HepG2 (cell line): Measurements from ENCODE around the gene SLC2A10. TPM values are rescaled to one million over a fixed set of nuclear protein-coding genes. Genes with fewer than 3 reads are reported as not detected.
A peak's percentile ranks its signal among the peaks of the same experiment; 100 is the strongest.

Experiments used
- ATAC-seq: fragments of 200-7000 bp; cut with Tn5 transposase; 3 replicates; pipeline ENCODE4 v1.9.1; 2020; ENCODE audit warnings: mild to moderate bottlenecking, moderate library complexity
- BruUV-seq: library from RNA; stranded (reverse); fragments of 400-500 nt; replicated peaks from 2 replicates; lab custom pipeline; 2021; lab: Mats Ljungman, UMichigan
- CTCF ChIA-PET: fragments of 300-600 bp; formaldehyde crosslinking; extraction: SDS; loops from one replicate; lab custom pipeline; 2021; ENCODE audit warnings: low total read pairs, inconsistent platforms, low intra/inter-chr PET ratio; lab: Yijun Ruan, JAX
- POLR2A ChIA-PET: fragments of 350-600 bp; sonication (Branson Sonifier 250); formaldehyde crosslinking; loops from one replicate; lab custom pipeline; 2020; ENCODE audit warnings: antibody characterized with exemption, inconsistent platforms; lab: Yijun Ruan, JAX
- DNase-seq: peaks from one replicate; pipeline ENCODE4 v3.0.0-alpha.2; 2015; ENCODE audit warnings: low spot score
- FAIRE-seq: peaks from 3 replicates; lab custom pipeline; 2011; peaks lifted over from hg19 to GRCh38; lab: Jason Lieb, UNC
- H2AFZ ChIP-seq: one replicate; pipeline ENCODE4 v1.6.1; 2011; ENCODE audit warnings: low read length, inconsistent platforms
- H3K27ac ChIP-seq: fragments of 300-600 bp; 3 replicates; pipeline ENCODE4 v1.8.0; 2011; ENCODE audit warnings: mixed run types, mild to moderate bottlenecking, mixed read lengths, low read length, inconsistent platforms; ENCODE audit not compliant: insufficient read depth; ENCODE audit errors: extremely low read length
- H3K27me3 ChIP-seq, 2 experiments: fragments of 200-600 bp in 1 of 2; 2 replicates in 1 of 2; 3 replicates in 1 of 2; pipeline versions ENCODE4 v1.6.0 to v1.8.0; 2011; ENCODE audit warnings: low read length in 2 of 2, mild to moderate bottlenecking in 2 of 2, moderate library complexity in 2 of 2, inconsistent platforms in 1 of 2; ENCODE audit not compliant: insufficient read depth in 2 of 2, control insufficient read depth in 1 of 2
- H3K36me3 ChIP-seq, 2 experiments: fragments of 200-600 bp in 1 of 2; replicated peaks in 1 of 2; 2 replicates in 1 of 2; 3 replicates in 1 of 2; pipeline versions ENCODE4 v1.5.1 to v1.8.0; 2011; ENCODE audit warnings: low read length in 2 of 2, inconsistent platforms in 1 of 2; ENCODE audit not compliant: insufficient read depth in 2 of 2, control insufficient read depth in 1 of 2
- H3K4me1 ChIP-seq: 2 replicates; pipeline ENCODE4 v1.5.1; 2012; ENCODE audit warnings: low read length, inconsistent platforms; ENCODE audit not compliant: insufficient read depth
- H3K4me2 ChIP-seq: 2 replicates; pipeline ENCODE4 v1.6.0; 2011; ENCODE audit warnings: low read depth, low read length, inconsistent platforms
- H3K4me3 ChIP-seq, 3 experiments: fragments of 200-600 bp in 1 of 3; sonication (generic), shearing (Covaris generic) in 1 of 3; replicated peaks in 1 of 3; 2 replicates each; pipeline ENCODE4 v1.5.1; 2011 to 2016; ENCODE audit warnings: low read length in 3 of 3, inconsistent platforms in 2 of 3, low read depth in 2 of 3, mild to moderate bottlenecking in 2 of 3, control low read depth in 1 of 3, mixed read lengths in 1 of 3; ENCODE audit not compliant: insufficient read depth in 1 of 3
- H3K79me2 ChIP-seq: one replicate; pipeline ENCODE4 v1.6.1; 2011; ENCODE audit warnings: low read length, inconsistent platforms; ENCODE audit not compliant: insufficient read depth
- H3K9ac ChIP-seq: 2 replicates; pipeline ENCODE4 v1.6.0; 2011; ENCODE audit warnings: mild to moderate bottlenecking, low read depth, low read length, inconsistent platforms; ENCODE audit not compliant: insufficient read depth
- H3K9me3 ChIP-seq: 2 replicates; pipeline ENCODE4 v1.5.1; 2012; ENCODE audit warnings: mild to moderate bottlenecking, low read length
- H4K20me1 ChIP-seq: 2 replicates; pipeline ENCODE4 v1.6.0; 2011; ENCODE audit warnings: inconsistent platforms, mild to moderate bottlenecking, low read length, moderate library complexity; ENCODE audit not compliant: insufficient read depth
- ARNTL ChIP-seq: sonication (generic); formaldehyde crosslinking; IDR thresholded peaks from 2 replicates; pipeline ENCODE4 v1.4.0; 2020; ENCODE audit warnings: mild to moderate bottlenecking, missing genetic modification reagents
- ATF1 ChIP-seq: IDR thresholded peaks from 2 replicates; pipeline ENCODE4 v1.6.1; 2016; ENCODE audit warnings: mild to moderate bottlenecking, control low read depth
- CEBPB ChIP-seq: IDR thresholded peaks from 2 replicates; pipeline ENCODE4 v1.6.1; 2011; ENCODE audit warnings: low read depth, low read length, improper control_type of control experiment, borderline replicate concordance
- DPF2 ChIP-seq: sonication (generic); formaldehyde crosslinking; IDR thresholded peaks from 2 replicates; pipeline ENCODE4 v1.4.0; 2020; ENCODE audit warnings: mild to moderate bottlenecking, low read depth, missing genetic modification reagents, borderline replicate concordance
- MAF1 ChIP-seq: sonication (generic); formaldehyde crosslinking; IDR thresholded peaks from 2 replicates; pipeline ENCODE4 v1.5.0; 2020; ENCODE audit warnings: missing genetic modification reagents, borderline replicate concordance
- MLLT10 ChIP-seq: sonication (generic); formaldehyde crosslinking; IDR thresholded peaks from 2 replicates; pipeline ENCODE4 v1.4.0; 2020; ENCODE audit warnings: missing genetic modification reagents
- NRL ChIP-seq: sonication (generic); formaldehyde crosslinking; IDR thresholded peaks from 2 replicates; pipeline ENCODE4 v1.5.0; 2020; ENCODE audit warnings: missing genetic modification reagents, mild to moderate bottlenecking, moderate library complexity, borderline replicate concordance
- RCOR2 ChIP-seq: IDR thresholded peaks from 2 replicates; pipeline ENCODE4 v1.6.1; 2016; ENCODE audit warnings: missing biosample characterization, missing genetic modification reagents
- TBX2 ChIP-seq: sonication (generic); formaldehyde crosslinking; IDR thresholded peaks from 2 replicates; pipeline ENCODE4 v1.5.0; 2020; ENCODE audit warnings: missing genetic modification reagents, mild to moderate bottlenecking, borderline replicate concordance
- THAP11 ChIP-seq: IDR thresholded peaks from 2 replicates; pipeline ENCODE4 v1.6.1; 2016; ENCODE audit warnings: missing biosample characterization, missing genetic modification reagents
- THYN1 ChIP-seq: sonication (generic); formaldehyde crosslinking; IDR thresholded peaks from 2 replicates; pipeline ENCODE4 v1.8.1; 2023; ENCODE audit warnings: low read depth, mild to moderate bottlenecking, moderate library complexity, missing genetic modification reagents, borderline replicate concordance
- TRIM24 ChIP-seq: sonication (generic); formaldehyde crosslinking; IDR thresholded peaks from 2 replicates; pipeline ENCODE4 v1.8.0; 2022; ENCODE audit warnings: mild to moderate bottlenecking, missing genetic modification reagents
- ZFYVE20 ChIP-seq: sonication (generic); formaldehyde crosslinking; IDR thresholded peaks from 2 replicates; pipeline ENCODE4 v1.8.0; 2023; ENCODE audit warnings: low read depth, mild to moderate bottlenecking, moderate library complexity, missing genetic modification reagents, borderline replicate concordance
- ZNF337 ChIP-seq: sonication (generic); formaldehyde crosslinking; IDR thresholded peaks from 2 replicates; pipeline ENCODE4 v1.5.1; 2020; ENCODE audit warnings: missing genetic modification reagents, low read depth, mild to moderate bottlenecking, borderline replicate concordance
- ZNF432 ChIP-seq: sonication (generic); formaldehyde crosslinking; IDR thresholded peaks from 2 replicates; pipeline ENCODE4 v1.5.0; 2020; ENCODE audit warnings: missing genetic modification reagents, mild to moderate bottlenecking, borderline replicate concordance
- ZNF569 ChIP-seq: sonication (generic); formaldehyde crosslinking; IDR thresholded peaks from 2 replicates; pipeline ENCODE4 v1.5.0; 2020; ENCODE audit warnings: mild to moderate bottlenecking, missing genetic modification reagents, moderate library complexity, borderline replicate concordance
- ZNF678 ChIP-seq: sonication (generic); formaldehyde crosslinking; IDR thresholded peaks from 2 replicates; pipeline ENCODE4 v1.4.0; 2020; ENCODE audit warnings: mild to moderate bottlenecking, missing genetic modification reagents
- WGBS: methylation state at CpG from one replicate; pipeline ENCODE4 v1.1.6; 2017; ENCODE audit warnings: low lambda C conversion rate; 5-methylcytosine and 5-hydroxymethylcytosine counted together
- in situ Hi-C: cut with HindIII; loops from 2 replicates; pipeline ENCODE4 v1.10.0; 2017; ENCODE audit warnings: low pct_unique_long_range_greater_than_20kb; ENCODE audit not compliant: extremely low pct_ligation_motif_present
- intact Hi-C: fragments of 100-400 bp; cut with micrococcal nuclease; formaldehyde crosslinking; loops from one replicate; pipeline ENCODE4 v1.10.0; 2022; ENCODE audit not compliant: unreplicated experiment
- polyA plus RNA-seq, 8 experiments: library from polyadenylated mRNA; depleted of rRNA in 3 of 8; stranded (reverse) in 7 of 8; unstranded in 1 of 8; fragments of >200 nt; fragmentation: Illumina TruSeq in 4 of 8; extraction: Trizol in 4 of 8; gene quantifications; 2 replicates each; pipeline versions ENCODE4 v1.2.1 to v1.2.3, GENCODE V29; 2011 to 2016; ENCODE audit warnings: low read depth in 4 of 8, missing spikeins in 1 of 8, mixed read lengths in 1 of 8; ENCODE audit not compliant: insufficient read depth in 1 of 8
- total RNA-seq, 5 experiments: library from RNA; depleted of rRNA; stranded (reverse); fragments of >200 nt; fragmentation: Illumina TruSeq; extraction: Trizol; gene quantifications; 2 replicates each; pipeline ENCODE4 v1.2.3, GENCODE V29; 2016; ENCODE audit warnings: low read depth in 1 of 5
- TF ChIP-seq, protein P1 (sequence below): sonication (generic); formaldehyde crosslinking; IDR thresholded peaks from 2 replicates; pipeline ENCODE4 v1.5.1; 2020; ENCODE audit warnings: missing genetic modification reagents, mild to moderate bottlenecking, borderline replicate concordance
- TF ChIP-seq, protein P2 (sequence below): sonication (generic); formaldehyde crosslinking; IDR thresholded peaks from 2 replicates; pipeline ENCODE4 v1.9.0; 2021; ENCODE audit warnings: missing genetic modification reagents, borderline replicate concordance
- TF ChIP-seq, protein P3 (sequence below): sonication (generic); formaldehyde crosslinking; IDR thresholded peaks from 2 replicates; pipeline ENCODE4 v1.8.0; 2022; ENCODE audit warnings: mild to moderate bottlenecking, missing genetic modification reagents, moderate library complexity

The SLC2A10 gene
- total and polyA plus RNA-seq, 2 of the 13 experiments (the other 11 are each of a cell fraction or from before 2014, with no cell fraction given): 16.0 to 18.4 TPM

DNA sequence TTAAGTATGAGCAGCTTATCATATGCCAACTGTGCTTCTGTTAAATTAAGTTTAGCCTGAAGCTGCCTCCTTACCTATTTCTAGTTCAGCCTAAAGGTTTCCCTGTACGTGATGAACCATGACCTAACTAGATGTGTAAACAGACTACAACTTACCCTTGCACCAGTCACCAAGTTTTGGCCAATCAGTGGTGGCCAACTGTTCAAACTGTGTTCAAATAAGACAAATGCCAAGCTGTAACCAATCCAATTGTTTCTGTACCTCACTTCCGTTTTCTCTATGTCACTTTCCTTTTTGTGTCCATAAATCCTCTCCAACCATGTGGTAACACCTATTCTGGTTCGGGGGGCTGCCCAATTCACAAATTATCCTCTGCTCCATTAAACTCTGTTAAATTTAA is 6.0 kb upstream of the SLC2A10 start (continued):
- TF ChIP-seq ATF1 (CRISPR knock-in tag): peak; percentile 51; the same call in 1 of the 2 replicates
- TF ChIP-seq, protein P1, sequence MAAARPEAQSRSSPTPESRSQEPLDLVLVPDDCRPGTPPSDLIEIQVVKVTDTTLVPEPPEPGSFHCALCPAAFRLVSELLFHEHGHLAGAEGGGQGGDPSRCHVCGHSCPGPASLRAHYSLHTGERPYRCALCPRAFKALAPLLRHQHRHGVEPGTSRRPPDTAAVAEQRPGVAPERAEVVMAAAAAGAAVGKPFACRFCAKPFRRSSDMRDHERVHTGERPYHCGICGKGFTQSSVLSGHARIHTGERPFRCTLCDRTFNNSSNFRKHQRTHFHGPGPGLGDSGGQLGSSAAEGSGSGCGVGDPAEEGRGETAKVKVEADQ (CRISPR knock-in tag): 0 out of 2 replicates have a peak, but pooled peaks have one; percentile 55
- 0 out of 2 replicates have a peak, but pooled peaks have one; percentile 24 for TF ChIP-seq THAP11 (CRISPR knock-in tag)

DNA sequence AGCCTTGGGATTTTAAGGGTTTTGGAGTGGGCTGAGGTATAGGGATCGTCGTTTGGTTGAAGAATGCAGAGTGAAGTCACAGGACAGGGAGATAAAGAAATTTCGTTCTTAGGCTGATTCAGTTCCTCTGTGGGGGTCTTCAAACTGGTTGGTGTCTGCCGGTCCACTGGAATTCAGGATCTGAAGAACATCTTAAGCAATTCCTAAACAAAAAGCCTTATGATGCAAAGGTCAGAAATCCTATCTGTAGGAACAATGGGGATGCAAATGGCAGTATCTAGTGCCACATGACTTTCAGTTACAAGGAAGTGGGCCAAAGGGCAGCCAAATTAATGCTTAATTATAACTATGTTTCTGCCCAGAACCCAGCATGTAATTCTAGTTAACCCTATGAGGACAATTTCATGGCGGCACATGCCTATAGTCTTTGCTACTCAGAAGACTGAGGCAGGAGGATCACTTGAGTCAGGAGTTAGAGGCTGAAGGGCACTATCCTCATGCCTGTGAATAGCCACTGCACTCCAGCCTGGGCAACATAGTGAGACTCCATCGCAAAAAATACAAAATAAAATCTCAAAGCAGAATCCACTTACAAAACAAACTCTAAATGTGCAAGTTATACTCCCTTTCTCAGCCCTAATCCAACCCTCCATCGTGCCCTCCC is 4.6 kb upstream of the SLC2A10 start:
- WGBS: 59% methylated on average over 7 of the region's 7 CpGs
- TF ChIP-seq ZNF569: no peak
- peak; percentile 15; the same call in 1 of the 2 replicates for TF ChIP-seq TBX2 (CRISPR knock-in tag)
- TF ChIP-seq ZNF678 (CRISPR knock-in tag): no peak
- no peak; the same call in 1 of the 2 replicates for TF ChIP-seq CEBPB
- no peak for TF ChIP-seq ZNF432 (CRISPR knock-in tag)
- TF ChIP-seq RCOR2 (CRISPR knock-in tag): peak; percentile 6; the same call in 1 of the 2 replicates
- no peak for TF ChIP-seq ZFYVE20
- no peak for TF ChIP-seq THYN1 (CRISPR knock-in tag)
- TF ChIP-seq, protein P2, sequence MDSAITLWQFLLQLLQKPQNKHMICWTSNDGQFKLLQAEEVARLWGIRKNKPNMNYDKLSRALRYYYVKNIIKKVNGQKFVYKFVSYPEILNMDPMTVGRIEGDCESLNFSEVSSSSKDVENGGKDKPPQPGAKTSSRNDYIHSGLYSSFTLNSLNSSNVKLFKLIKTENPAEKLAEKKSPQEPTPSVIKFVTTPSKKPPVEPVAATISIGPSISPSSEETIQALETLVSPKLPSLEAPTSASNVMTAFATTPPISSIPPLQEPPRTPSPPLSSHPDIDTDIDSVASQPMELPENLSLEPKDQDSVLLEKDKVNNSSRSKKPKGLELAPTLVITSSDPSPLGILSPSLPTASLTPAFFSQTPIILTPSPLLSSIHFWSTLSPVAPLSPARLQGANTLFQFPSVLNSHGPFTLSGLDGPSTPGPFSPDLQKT (CRISPR knock-in tag): no peak
- TF ChIP-seq MAF1 (CRISPR knock-in tag): no peak
- no peak for TF ChIP-seq MLLT10
- no peak for TF ChIP-seq ZNF337
- TF ChIP-seq TRIM24: no peak
- TF ChIP-seq, protein P3, sequence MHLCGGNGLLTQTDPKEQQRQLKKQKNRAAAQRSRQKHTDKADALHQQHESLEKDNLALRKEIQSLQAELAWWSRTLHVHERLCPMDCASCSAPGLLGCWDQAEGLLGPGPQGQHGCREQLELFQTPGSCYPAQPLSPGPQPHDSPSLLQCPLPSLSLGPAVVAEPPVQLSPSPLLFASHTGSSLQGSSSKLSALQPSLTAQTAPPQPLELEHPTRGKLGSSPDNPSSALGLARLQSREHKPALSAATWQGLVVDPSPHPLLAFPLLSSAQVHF (CRISPR knock-in tag): no peak
- TF ChIP-seq DPF2 (CRISPR knock-in tag): no peak
- TF ChIP-seq NRL: no peak
- no peak for TF ChIP-seq ARNTL

More for the DNA sequence above, 4.6 kb upstream of the SLC2A10 start:
- BruUV-seq: no TSS peak
- peaks cover 55% of the 10 kb centered on the region for H3K4me1 ChIP-seq
- peaks cover under 1% of the 10 kb centered on the region for H3K79me2 ChIP-seq
- H3K4me3 ChIP-seq: no peak overlapping the region
- in situ Hi-C loops: no loop called here
- peak overlapping the region; percentile 47 for H3K4me2 ChIP-seq
- no peaks in the 10 kb centered on the region for H4K20me1 ChIP-seq
- ATAC-seq (no peak), FAIRE-seq (no peak), DNase-seq (no peak)
- H2AFZ ChIP-seq: peak overlapping the region; percentile 48
- no peaks in the 10 kb centered on the region for H3K36me3 ChIP-seq
- H3K27me3 ChIP-seq: no peaks in the 10 kb centered on the region; a peak in 2 of 5 replicates
- CTCF ChIA-PET: no interaction called here
- POLR2A ChIA-PET: no interaction called here
- H3K9ac ChIP-seq: no peak overlapping the region
- no peak overlapping the region for H3K27ac ChIP-seq
- intact Hi-C loops: no loop called here
- H3K9me3 ChIP-seq: peaks cover 9% of the 10 kb centered on the region; the same call in 1 of the 2 replicates
